Measurements from ENCODE around the gene ZBTB40.

GRCh38 chr1:22570140-22570909 lies 118.7 kb downstream of the ZBTB40 start:
- TF ChIP-seq POLR2AphosphoS5 (IDR thresholded peaks at IDR 0.05; ENCODE audit: borderline replicate concordance, low read depth, low read length) = no peak
- no peak for TF ChIP-seq EZH2 (IDR thresholded peaks at IDR 0.05)

All from SK-N-MC (cell line).